GM18517 (cell line): Measurements from ENCODE around the gene KIF13A.
"Not testable (repeated sequence)": the region's sequence is repeated elsewhere in the genome, so short reads cannot be mapped to it uniquely, and the experiment has no call there.

ENCODE experiments used
- ATAC-seq: cut with Tn5 transposase; IDR thresholded peaks from one replicate; pipeline ENCODE4 v1.9.1; 2021; ENCODE audit warnings: mild to moderate bottlenecking, moderate library complexity; ENCODE audit not compliant: unreplicated experiment

Gene KIF13A

GRCh38 chr6:17971128-17972073, 16.0 kb downstream of the KIF13A start:
- no peak for ATAC-seq

GRCh38 chr6:17968876-17969275, 18.6 kb downstream of the KIF13A start:
- ATAC-seq = no peak

GRCh38 chr6:17967668-17968518, 19.5 kb downstream of the KIF13A start:
- no peak for ATAC-seq

- ATAC-seq = no peak
Measured at GRCh38 chr6:17966451-17966850, 21.0 kb downstream of the KIF13A start.

GRCh38 chr6:17965397-17965796, 22.0 kb downstream of the KIF13A start:
- ATAC-seq = no peak

GRCh38 chr6:17964633-17965032, 22.8 kb downstream of the KIF13A start:
- ATAC-seq = no peak

GRCh38 chr6:17962436-17963031, 24.9 kb downstream of the KIF13A start:
- no peak for ATAC-seq

- ATAC-seq = no peak
Measured at GRCh38 chr6:17959302-17959701, 28.1 kb downstream of the KIF13A start.

- ATAC-seq = no peak
Measured at GRCh38 chr6:17957904-17958620, 29.4 kb downstream of the KIF13A start.

GRCh38 chr6:17957498-17957897, 29.9 kb downstream of the KIF13A start:
- peak; percentile 70 for ATAC-seq

GRCh38 chr6:17957086-17957485, 30.3 kb downstream of the KIF13A start:
- no peak for ATAC-seq

- ATAC-seq = no peak
Measured at GRCh38 chr6:17950095-17950494, 37.3 kb downstream of the KIF13A start.

- no peak for ATAC-seq
Measured at GRCh38 chr6:17949168-17949567, 38.3 kb downstream of the KIF13A start.

GRCh38 chr6:17948725-17949124, 38.7 kb downstream of the KIF13A start:
- ATAC-seq = no peak

GRCh38 chr6:17947574-17947973, 39.9 kb downstream of the KIF13A start:
- ATAC-seq = not testable (repeated sequence)

- no peak for ATAC-seq
Measured at GRCh38 chr6:17945575-17945974, 41.9 kb downstream of the KIF13A start.

- no peak for ATAC-seq
Measured at GRCh38 chr6:17945111-17945510, 42.3 kb downstream of the KIF13A start.

GRCh38 chr6:17941318-17941717, 46.1 kb downstream of the KIF13A start:
- ATAC-seq = no peak

- ATAC-seq = no peak
Measured at GRCh38 chr6:17940151-17940792, 47.2 kb downstream of the KIF13A start.

GRCh38 chr6:17938901-17939300, 48.5 kb downstream of the KIF13A start:
- ATAC-seq = no peak
